Neural progenitor cell (in vitro differentiated cells): ENCODE results near the gene TMX4.

Experiments
- EZH2 ChIP-seq: fragments of 200-600 bp; sonication (generic); IDR thresholded peaks from 2 replicates; pipeline ENCODE4 v1.6.1; 2017; ENCODE audit warnings: antibody characterized with exemption, mild to moderate bottlenecking, moderate library complexity
- EZH2phosphoT487 ChIP-seq: fragments of 200-600 bp; sonication (generic); IDR thresholded peaks from 2 replicates; pipeline ENCODE4 v1.6.1; 2017; ENCODE audit warnings: antibody characterized with exemption
- TF ChIP-seq, protein P1 (sequence below): fragments of 200-600 bp; sonication (generic); IDR thresholded peaks from 2 replicates; pipeline ENCODE4 v1.5.1; 2017; ENCODE audit warnings: antibody characterized with exemption, mild to moderate bottlenecking

DNA sequence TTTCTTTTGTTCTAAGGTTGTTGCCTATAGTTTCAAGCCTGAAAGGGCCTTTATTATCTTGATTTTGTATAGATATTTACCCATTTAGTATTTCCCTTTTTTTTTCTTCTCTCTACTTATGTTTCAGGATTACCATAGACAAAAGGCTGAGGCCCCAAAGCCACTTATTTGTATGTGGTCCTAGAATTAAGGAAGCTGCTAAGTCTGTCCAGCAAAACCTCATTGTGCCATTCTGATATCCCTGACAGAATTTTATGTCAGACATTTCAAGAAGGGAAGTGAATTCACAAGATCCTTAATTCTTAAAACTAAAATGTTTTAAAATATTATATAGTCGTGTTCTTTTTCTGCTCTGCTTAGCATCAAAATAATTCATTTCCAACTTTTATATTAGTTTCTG is 86.2 kb downstream of the TMX4 start:
- TF ChIP-seq, protein P1, sequence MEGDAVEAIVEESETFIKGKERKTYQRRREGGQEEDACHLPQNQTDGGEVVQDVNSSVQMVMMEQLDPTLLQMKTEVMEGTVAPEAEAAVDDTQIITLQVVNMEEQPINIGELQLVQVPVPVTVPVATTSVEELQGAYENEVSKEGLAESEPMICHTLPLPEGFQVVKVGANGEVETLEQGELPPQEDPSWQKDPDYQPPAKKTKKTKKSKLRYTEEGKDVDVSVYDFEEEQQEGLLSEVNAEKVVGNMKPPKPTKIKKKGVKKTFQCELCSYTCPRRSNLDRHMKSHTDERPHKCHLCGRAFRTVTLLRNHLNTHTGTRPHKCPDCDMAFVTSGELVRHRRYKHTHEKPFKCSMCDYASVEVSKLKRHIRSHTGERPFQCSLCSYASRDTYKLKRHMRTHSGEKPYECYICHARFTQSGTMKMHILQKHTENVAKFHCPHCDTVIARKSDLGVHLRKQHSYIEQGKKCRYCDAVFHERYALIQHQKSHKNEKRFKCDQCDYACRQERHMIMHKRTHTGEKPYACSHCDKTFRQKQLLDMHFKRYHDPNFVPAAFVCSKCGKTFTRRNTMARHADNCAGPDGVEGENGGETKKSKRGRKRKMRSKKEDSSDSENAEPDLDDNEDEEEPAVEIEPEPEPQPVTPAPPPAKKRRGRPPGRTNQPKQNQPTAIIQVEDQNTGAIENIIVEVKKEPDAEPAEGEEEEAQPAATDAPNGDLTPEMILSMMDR, result no peak
- TF ChIP-seq EZH2 (no peak), EZH2phosphoT487 (no peak)
